GM12864 (cell line): ENCODE data around the gene SCAMP3.
A peak's percentile ranks its signal among the peaks of the same experiment; 100 is the strongest.

Experiments
- DNase-seq: peaks from one replicate; pipeline ENCODE4 v3.0.0-alpha.2; 2011; ENCODE audit warnings: low read depth
- H3K4me3 ChIP-seq: 2 replicates; pipeline ENCODE4 v1.5.1; 2011; ENCODE audit warnings: mild to moderate bottlenecking, low read depth, low read length, control low read depth
- CTCF ChIP-seq: IDR thresholded peaks from 2 replicates; pipeline ENCODE4 v1.5.1; 2011; ENCODE audit warnings: low read depth, mild to moderate bottlenecking, moderate library complexity, low read length, control low read depth, inconsistent platforms; ENCODE audit errors: missing control alignments

SCAMP3 gene

GRCh38 chr1:155254228-155254713 is 7.9 kb downstream of the SCAMP3 start:
- peak overlapping the region; percentile 59 for H3K4me3 ChIP-seq
- TF ChIP-seq CTCF, result no peak
- no peak for DNase-seq

- no peak overlapping the region; the same call in 1 of the 2 replicates for H3K4me3 ChIP-seq
- TF ChIP-seq CTCF, result no peak
- DNase-seq, result no peak
These were observed 8.4 kb downstream of the SCAMP3 start for GRCh38 chr1:155253797-155254196.

GRCh38 chr1:155253208-155253607 is 9.0 kb downstream of the SCAMP3 start:
- H3K4me3 ChIP-seq, result no peak overlapping the region
- TF ChIP-seq CTCF, result no peak
- no peak for DNase-seq

GRCh38 chr1:155251566-155251965 is 10.6 kb downstream of the SCAMP3 start:
- no peak overlapping the region for H3K4me3 ChIP-seq
- no peak for TF ChIP-seq CTCF

GRCh38 chr1:155250633-155251449 is 11.3 kb downstream of the SCAMP3 start:
- H3K4me3 ChIP-seq, result peak overlapping the region; percentile 78
- TF ChIP-seq CTCF, result peak; percentile 100
- peak; percentile 70 for DNase-seq

More at GRCh38 chr1:155251566-155251965, 10.6 kb downstream of the SCAMP3 start:
- DNase-seq, result no peak

- no peak for TF ChIP-seq CTCF
- peak overlapping the region; percentile 78 for H3K4me3 ChIP-seq
- DNase-seq, result no peak
These were observed 11.9 kb downstream of the SCAMP3 start for GRCh38 chr1:155250246-155250632.
